Gastrocnemius medialis (tissue), 4 donors: ENCODE measurements around the gene HIVEP2.

ENCODE experiments used
- POLR2A ChIP-seq, 2 donors: fragments of 450-650 bp; IDR thresholded peaks; one replicate each; pipeline ENCODE4 v1.6.1; 2017; ENCODE audit warnings: antibody characterized with exemption in 2 of 2, mild to moderate bottlenecking in 2 of 2, moderate library complexity in 2 of 2
- TF ChIP-seq, protein P1 (sequence below), 5 experiments: fragments of 450-650 bp in 3 of 5; fragments of 200-600 bp in 2 of 5; sonication (generic) in 2 of 5; IDR thresholded peaks in 4 of 5; conservative IDR thresholded peaks in 1 of 5; 1 replicate in 4 of 5; 2 replicates in 1 of 5; pipeline ENCODE4 v1.5.1; 2016 to 2019; ENCODE audit warnings: antibody characterized with exemption in 5 of 5, mild to moderate bottlenecking in 3 of 5, moderate library complexity in 3 of 5

DNA sequence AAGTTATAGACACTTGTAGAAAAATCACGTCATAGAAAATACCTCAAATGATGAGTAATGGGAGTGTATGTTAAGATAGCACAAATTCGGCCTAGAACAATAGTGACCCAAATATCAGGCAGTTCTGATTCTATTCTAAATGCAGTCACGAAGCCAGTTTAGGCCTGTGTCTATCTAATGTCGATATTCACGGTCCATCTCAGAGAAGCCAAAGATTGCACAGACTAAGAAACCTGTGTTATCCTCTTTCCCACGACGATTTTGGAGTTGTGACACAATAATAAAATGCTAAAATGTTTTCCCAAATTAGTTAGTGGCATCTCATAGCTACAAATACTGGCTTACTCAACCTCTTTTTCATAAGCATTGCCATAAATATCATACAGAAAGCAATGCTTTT lies 4.0 kb downstream of the HIVEP2 start:
- TF ChIP-seq, protein P1, sequence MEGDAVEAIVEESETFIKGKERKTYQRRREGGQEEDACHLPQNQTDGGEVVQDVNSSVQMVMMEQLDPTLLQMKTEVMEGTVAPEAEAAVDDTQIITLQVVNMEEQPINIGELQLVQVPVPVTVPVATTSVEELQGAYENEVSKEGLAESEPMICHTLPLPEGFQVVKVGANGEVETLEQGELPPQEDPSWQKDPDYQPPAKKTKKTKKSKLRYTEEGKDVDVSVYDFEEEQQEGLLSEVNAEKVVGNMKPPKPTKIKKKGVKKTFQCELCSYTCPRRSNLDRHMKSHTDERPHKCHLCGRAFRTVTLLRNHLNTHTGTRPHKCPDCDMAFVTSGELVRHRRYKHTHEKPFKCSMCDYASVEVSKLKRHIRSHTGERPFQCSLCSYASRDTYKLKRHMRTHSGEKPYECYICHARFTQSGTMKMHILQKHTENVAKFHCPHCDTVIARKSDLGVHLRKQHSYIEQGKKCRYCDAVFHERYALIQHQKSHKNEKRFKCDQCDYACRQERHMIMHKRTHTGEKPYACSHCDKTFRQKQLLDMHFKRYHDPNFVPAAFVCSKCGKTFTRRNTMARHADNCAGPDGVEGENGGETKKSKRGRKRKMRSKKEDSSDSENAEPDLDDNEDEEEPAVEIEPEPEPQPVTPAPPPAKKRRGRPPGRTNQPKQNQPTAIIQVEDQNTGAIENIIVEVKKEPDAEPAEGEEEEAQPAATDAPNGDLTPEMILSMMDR (IDR thresholded peaks at IDR 0.05 in 4 of 5, conservative IDR thresholded peaks at IDR 0.05 in 1 of 5) = no peak
- no peak for TF ChIP-seq POLR2A (IDR thresholded peaks at IDR 0.05)
